Measurements from ENCODE around the gene DHRS9.
"Not testable (repeated sequence)": the region's sequence is repeated elsewhere in the genome, so short reads cannot be mapped to it uniquely, and the experiment has no call there.

The DHRS9 gene

GRCh38 chr2:169069341-169069740 is at the start of gene DHRS9:
Gene DHRS9 (plus strand): TSS chr2:169069563. CDS start chr2:169081582, 12,019 bp downstream.
- DNase-seq: no peak

- no peak for DNase-seq
These were observed 46.2 kb upstream of the DHRS9 start for GRCh38 chr2:169023161-169023560.

GRCh38 chr2:169026056-169026455 is 43.3 kb upstream of the DHRS9 start:
- no peak for DNase-seq

- DNase-seq: no peak
These were observed 42.1 kb upstream of the DHRS9 start for GRCh38 chr2:169027234-169027633.

GRCh38 chr2:169029341-169029740 is 40.0 kb upstream of the DHRS9 start:
- DNase-seq: no peak

GRCh38 chr2:169031202-169031601 is 38.2 kb upstream of the DHRS9 start, which contains the start of gene ABCB11:
Gene ABCB11 (minus strand): TSS chr2:169031324. CDS start chr2:169018125, 13,199 bp downstream.
- no peak for DNase-seq

GRCh38 chr2:169034256-169034655 is 35.1 kb upstream of the DHRS9 start:
- no peak for DNase-seq

GRCh38 chr2:169034984-169035544 is 34.3 kb upstream of the DHRS9 start:
- DNase-seq: no peak

GRCh38 chr2:169035887-169036286 is 33.5 kb upstream of the DHRS9 start:
- DNase-seq: no peak

- no peak for DNase-seq
These were observed 32.5 kb upstream of the DHRS9 start for GRCh38 chr2:169036736-169037440.

GRCh38 chr2:169038338-169038757 is 31.0 kb upstream of the DHRS9 start:
- no peak for DNase-seq

- DNase-seq: no peak
These were observed 29.7 kb upstream of the DHRS9 start for GRCh38 chr2:169039702-169040101.

- DNase-seq: no peak
These were observed 27.8 kb upstream of the DHRS9 start for GRCh38 chr2:169041594-169041993.

- DNase-seq: no peak
These were observed 26.5 kb upstream of the DHRS9 start for GRCh38 chr2:169042856-169043255.

- no peak for DNase-seq
These were observed 22.8 kb upstream of the DHRS9 start for GRCh38 chr2:169046440-169047151.

GRCh38 chr2:169047256-169048250 is 21.8 kb upstream of the DHRS9 start:
- no peak for DNase-seq

GRCh38 chr2:169049142-169049541 is 20.2 kb upstream of the DHRS9 start:
- no peak for DNase-seq

GRCh38 chr2:169050476-169051240 is 18.7 kb upstream of the DHRS9 start:
- no peak for DNase-seq

GRCh38 chr2:169054575-169054974 is 14.8 kb upstream of the DHRS9 start:
- not testable (repeated sequence) for DNase-seq

GRCh38 chr2:169064199-169064598 is 5.2 kb upstream of the DHRS9 start:
- not testable (repeated sequence) for DNase-seq

- DNase-seq: no peak
These were observed 3.9 kb upstream of the DHRS9 start for GRCh38 chr2:169065422-169065821.

All from NCI-H526 treated with DMSO at 0.1 percent for 48 hours (cell line).